HG03457 (cell line): ENCODE measurements around the gene MAGED2.
"Not testable (repeated sequence)": the region's sequence is repeated elsewhere in the genome, so short reads cannot be mapped to it uniquely, and the experiment has no call there.

ENCODE experiments used
- ATAC-seq: cut with Tn5 transposase; IDR thresholded peaks from one replicate; pipeline ENCODE4 v1.9.1; 2021; ENCODE audit warnings: moderate number of reproducible peaks; ENCODE audit not compliant: unreplicated experiment

MAGED2 gene

DNA sequence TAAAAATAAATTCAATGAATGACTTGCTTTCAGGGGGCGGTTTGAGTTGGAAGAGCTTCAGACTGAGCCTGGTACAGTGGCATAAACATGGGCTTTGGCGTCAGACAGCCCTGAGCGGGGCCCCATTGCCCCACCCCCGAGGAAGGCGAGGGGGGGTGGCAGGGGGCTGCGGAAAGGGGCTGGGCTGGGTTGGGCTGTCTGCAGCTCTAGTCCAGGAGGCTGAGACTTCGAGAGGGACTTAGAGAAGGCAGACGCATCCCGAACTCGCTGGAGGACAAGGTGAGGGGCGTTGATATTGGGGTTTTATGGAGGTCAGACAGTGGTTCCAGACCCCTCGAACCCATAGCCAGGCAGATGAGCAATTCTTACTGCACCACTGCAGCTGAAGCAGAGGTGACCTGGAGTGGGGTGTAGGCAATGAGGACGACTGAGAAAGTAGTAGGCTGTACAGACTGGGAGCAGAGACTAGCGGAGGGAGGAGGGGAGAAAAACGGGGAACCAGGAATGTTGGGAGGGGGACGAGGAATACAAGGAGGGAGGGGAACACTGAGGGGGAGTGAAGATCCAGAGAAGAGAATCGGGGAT is at the start of gene MAGED2:
TSS of gene MAGED2 (plus strand) at position 222 of the 585 bp plus-strand sequence. CDS start 1,587 bp downstream, outside the sequence.
- ATAC-seq: no peak

DNA sequence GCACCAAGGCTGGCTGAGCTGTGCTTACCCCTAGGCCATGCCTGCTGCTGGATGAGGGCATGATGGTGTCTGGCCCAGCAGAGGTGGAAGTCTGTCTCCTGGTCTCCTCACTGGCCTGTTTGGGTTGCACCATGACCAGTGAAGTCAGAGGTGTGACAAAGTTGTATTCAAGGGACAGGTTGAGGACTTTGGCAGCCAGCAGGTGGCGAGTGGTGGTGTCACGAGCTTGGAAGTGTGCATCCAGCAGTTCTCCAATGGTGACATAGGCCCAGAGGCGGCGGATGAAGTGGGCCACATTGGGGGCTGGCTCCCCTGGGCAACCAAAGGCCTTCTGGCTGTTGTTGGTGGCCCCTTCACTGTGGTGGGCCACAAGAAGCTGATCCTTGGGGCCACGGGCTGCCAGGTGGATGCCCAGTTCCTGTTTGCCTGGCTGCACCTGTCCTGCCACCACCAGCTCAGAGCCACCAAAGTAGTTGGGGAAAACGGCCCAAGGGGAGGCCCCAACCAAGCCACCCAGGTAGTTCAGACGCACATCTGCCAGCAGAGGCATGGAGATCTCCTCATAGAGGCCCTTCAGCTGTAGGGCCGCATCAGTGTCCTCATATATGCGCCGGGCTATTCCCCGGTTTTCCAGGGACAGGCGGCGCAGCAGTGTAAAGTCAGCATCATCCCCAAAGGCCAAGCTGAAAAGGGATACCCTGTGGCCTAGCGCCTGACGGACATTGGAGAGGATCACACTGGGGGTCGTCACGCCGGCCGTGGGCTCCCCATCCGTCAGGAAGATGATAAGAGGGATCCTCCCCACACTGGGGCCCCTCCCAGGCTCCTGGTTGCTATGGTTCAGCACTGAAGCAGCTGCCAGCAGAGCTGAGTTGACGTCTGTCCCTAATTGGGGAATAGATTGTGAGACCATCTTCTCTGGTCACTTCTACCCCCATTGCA is 49.2 kb upstream of the MAGED2 start:
- no peak for ATAC-seq

DNA sequence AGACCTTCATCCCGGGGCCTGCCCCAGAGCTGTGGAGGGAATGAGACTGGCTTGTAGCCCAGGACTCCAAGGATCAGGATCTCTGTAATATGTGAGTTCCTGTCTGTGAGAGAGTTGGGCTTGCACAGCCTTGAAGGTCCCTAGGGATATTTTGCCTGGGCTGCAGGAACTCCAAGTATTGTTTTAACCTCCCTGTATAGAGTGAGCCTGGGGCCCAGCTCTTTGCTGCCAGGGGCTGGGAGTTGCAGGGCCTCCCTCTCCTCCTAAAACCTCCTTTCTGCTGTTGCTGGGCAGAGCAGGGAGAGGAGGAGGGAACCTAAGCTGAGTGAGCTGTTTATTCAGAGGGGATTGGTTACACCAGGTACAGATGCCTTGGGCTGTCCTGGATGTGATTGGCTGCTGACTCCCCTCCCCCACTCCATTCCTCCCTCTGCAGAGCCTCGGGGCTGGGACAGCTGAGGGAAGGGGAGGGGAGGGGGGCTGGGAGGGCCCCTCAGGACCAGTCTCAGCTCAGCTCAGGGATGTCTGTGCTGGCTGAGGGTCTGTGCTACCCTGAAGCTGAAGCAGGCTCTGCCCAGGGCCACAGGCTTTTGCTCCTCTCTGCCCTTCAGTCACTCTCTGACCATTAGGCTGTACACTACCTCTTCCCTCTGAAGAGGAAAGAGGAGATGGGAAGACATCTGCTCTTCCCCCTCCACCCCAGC is 33.0 kb upstream of the MAGED2 start:
- ATAC-seq: not testable (repeated sequence)

DNA sequence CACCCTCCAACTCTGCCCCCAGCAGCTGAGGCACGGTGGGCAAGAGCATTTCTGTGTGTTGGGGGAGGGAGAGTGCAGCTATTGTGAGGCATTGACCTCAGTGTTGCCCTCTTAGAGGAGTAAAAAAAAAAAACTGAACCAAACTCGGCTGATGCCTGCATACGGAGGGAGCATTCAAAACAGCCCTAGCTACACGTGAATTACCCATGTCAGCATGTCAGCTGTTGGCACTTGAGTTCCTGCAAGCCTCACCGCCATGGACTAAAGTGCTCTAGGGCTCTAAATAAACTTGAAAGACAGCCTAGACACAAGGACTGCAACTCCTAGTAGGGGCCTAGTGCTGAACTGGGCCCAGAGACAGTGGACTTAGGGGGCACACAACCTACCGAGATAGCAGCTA is 31.5 kb upstream of the MAGED2 start:
- no peak for ATAC-seq

GRCh38 chrX:54776987-54777672 is 30.4 kb upstream of the MAGED2 start:
- no peak for ATAC-seq

DNA sequence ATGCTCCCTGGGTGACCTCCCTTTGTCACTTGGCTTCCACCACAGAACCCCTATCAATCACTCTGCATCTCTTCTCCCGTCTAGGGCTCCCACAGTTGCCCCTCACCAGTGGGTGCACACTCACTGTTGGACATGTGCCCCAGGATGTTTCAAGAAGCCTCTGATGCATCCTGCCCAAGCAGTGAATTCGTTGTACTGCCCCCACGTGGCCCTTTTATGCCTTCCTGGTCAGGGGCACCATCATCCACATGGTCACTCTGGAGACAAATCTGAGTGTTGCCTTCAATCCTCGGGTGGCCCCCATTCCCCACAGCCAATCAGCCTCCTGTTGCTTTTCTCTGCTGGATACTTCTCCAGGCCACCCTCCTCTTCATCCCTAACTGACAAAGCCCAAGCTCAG is 21.6 kb upstream of the MAGED2 start:
- no peak for ATAC-seq

DNA sequence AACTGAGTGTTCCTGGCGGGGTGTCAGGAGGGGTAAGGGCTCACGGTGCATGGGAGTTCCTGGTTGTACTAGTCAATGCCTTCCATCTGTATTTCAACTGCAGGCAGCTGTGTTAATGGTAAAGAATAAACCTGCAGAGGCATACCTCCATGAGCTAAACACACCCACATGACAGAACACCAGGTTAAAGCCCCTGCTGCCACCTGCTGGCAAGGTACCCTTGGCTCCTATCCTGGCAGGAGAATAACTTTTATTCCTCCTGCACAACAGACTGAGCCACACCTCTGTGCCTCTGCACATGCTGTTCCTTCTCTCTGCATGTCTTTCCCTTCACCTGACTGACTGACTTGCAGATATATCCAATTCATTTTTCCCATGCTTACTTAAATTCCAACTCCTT is 20.6 kb upstream of the MAGED2 start:
- no peak for ATAC-seq

DNA sequence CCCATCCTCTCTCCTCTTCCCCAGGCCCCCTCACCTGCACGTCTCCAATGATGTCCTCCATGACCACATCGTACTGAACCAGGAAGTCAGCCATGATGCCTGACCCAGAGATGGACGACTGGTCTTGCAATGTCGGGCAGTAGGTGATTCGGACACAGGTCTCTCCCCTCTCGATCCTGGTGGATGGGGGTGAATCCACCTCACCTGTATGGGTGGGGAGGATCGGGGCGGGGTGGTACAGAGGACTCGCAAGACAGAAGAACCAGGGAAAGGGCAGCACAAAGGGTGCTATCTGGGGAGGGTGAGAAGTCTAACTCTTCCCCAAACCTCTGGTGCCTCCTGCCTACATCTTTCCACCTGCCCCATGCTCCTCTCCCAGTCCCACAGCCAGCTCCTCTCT is 19.1 kb upstream of the MAGED2 start:
- no peak for ATAC-seq

- ATAC-seq: not testable (repeated sequence)
Observed at GRCh38 chrX:54789405-54789804, 18.1 kb upstream of the MAGED2 start.

- ATAC-seq: no peak
Observed at GRCh38 chrX:54794028-54794427, 13.5 kb upstream of the MAGED2 start.

DNA sequence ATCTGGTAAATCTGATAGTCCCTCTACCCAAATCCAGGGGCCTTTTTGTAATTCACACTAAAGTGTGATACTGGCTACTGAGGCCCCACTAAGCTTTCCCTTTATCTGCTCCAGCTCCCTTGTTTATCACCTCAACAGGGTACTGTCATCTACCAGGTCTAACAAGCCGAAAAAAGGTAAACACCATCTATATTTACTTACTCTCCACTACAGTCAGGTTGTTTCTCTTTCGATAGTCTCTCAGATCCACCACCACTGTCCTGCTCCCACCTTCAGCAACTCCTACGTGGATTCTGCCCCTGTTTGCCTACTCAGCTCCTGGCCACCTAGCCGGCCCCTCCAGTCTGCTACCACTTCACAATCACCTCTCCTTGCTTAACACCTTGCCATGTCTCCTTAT is 12.8 kb upstream of the MAGED2 start:
- no peak for ATAC-seq

DNA sequence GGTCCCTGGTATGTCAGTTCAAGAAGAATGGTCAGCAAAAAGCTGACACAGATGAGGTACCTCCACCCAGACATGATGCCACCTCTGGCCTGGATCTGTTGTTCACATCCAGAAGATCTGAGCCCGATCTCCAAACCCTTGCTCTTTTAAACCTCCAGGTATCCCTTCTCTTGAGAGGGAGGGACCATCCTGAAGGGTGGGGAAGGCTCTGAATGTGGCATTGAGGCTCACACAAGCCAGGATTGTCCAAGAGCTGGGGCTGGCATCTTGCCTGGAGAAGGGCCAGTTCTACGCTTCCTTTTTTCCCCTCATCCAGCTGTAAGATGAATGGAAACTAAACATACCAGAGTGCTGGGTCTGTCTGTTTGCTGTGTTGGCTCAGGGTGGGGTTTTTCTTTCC is 9.4 kb upstream of the MAGED2 start, which contains the start of gene ITIH6:
TSS of gene ITIH6 (minus strand) at position 119 of the 400 bp plus-strand sequence. CDS start at position 74, 45 bp downstream.
- no peak for ATAC-seq

- ATAC-seq: no peak
Observed at GRCh38 chrX:54799046-54799445, 8.5 kb upstream of the MAGED2 start.

GRCh38 chrX:54808109-54808604 is 612 bp downstream of the MAGED2 start:
- ATAC-seq: peak; percentile 19

DNA sequence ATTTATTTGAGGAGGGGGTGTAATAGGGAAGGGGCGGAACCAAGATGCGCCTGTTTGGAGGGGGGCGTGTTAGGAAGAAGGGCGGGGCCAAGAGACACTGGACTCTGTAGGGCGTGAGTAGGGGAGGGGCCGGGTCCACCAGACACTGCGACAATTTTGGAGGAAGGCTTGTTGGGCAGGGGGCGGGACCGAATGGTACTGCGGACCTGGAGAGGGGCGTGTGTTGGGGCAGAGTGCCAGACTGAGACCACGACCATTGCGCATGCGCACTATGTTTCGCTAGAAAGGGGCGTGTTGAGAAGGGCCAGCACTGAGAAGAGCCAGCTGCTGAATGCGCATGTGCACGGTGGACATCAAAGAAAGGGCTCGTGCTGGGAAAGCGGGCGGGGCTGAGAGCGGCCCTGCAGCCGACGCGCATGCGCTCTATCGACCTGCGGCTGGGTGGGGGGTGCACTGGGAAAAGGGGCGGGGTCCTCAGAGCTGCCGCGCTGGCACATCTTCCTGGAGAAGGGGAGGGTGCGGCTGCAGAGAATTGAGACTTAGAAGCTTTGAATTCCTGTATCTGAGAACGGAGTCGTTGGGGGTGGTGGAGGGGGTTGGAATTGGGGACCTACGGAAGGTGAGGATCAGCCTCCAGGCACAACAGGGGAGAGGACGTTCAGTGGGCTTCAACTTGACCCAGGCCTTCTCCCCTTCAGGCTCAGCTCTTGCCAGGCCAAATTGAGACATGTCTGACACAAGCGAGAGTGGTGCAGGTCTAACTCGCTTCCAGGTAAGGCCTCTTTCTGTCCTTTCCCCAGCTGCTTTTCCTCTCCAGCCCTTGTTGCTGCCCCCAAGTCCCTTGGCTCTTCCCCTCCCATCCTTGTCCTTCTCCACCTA is 1.3 kb downstream of the MAGED2 start:
- peak; percentile 75 for ATAC-seq

DNA sequence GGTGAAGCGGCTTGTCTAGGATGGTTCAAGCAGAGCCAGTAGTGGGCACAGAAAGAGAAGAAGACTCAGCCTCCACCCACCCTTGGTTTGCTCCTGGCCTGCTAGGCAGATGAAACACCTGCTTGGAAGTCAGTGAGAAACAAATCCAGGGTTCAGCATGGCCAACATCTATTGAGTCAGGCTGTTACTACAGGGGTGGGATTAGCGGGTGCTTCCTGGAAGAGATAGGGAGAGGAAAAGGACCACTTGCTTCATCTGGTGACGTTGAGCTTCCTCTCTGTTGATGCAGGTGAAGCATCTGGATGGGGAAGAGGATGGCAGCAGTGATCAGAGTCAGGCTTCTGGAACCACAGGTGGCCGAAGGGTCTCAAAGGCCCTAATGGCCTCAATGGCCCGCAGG is 3.0 kb downstream of the MAGED2 start:
- no peak for ATAC-seq

GRCh38 chrX:54811301-54811885 is 3.8 kb downstream of the MAGED2 start:
- no peak for ATAC-seq

DNA sequence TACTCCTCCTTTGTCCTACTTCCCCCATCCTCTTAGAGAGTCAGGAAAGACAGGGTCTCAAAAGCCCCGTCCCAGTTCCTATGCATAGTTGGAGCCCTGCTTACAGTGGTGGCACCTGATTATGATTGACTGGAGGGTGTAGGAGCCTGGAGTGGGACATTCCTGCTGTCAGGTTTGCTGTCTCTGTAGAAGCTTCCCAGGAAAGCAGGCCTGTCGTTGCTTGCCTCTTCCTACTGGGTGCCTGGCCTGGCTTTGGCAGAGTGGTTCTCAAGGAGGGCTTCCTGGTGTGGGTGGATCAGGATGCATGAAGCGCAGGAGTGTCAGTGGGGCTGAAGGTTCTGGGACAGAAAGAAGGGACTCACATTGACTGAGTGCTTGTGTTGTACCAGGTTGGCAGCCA is 4.8 kb downstream of the MAGED2 start:
- no peak for ATAC-seq

GRCh38 chrX:54817220-54817820 is 9.8 kb downstream of the MAGED2 start:
- no peak for ATAC-seq
